ENCODE data around the gene PLA2G4D. TPM values are rescaled to one million over a fixed set of nuclear protein-coding genes. Genes with fewer than 3 reads are reported as not detected.

Gene PLA2G4D, protein sequence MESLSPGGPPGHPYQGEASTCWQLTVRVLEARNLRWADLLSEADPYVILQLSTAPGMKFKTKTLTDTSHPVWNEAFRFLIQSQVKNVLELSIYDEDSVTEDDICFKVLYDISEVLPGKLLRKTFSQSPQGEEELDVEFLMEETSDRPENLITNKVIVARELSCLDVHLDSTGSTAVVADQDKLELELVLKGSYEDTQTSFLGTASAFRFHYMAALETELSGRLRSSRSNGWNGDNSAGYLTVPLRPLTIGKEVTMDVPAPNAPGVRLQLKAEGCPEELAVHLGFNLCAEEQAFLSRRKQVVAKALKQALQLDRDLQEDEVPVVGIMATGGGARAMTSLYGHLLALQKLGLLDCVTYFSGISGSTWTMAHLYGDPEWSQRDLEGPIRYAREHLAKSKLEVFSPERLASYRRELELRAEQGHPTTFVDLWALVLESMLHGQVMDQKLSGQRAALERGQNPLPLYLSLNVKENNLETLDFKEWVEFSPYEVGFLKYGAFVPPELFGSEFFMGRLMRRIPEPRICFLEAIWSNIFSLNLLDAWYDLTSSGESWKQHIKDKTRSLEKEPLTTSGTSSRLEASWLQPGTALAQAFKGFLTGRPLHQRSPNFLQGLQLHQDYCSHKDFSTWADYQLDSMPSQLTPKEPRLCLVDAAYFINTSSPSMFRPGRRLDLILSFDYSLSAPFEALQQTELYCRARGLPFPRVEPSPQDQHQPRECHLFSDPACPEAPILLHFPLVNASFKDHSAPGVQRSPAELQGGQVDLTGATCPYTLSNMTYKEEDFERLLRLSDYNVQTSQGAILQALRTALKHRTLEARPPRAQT
- not detected in 2 replicates for total RNA-seq

DNA sequence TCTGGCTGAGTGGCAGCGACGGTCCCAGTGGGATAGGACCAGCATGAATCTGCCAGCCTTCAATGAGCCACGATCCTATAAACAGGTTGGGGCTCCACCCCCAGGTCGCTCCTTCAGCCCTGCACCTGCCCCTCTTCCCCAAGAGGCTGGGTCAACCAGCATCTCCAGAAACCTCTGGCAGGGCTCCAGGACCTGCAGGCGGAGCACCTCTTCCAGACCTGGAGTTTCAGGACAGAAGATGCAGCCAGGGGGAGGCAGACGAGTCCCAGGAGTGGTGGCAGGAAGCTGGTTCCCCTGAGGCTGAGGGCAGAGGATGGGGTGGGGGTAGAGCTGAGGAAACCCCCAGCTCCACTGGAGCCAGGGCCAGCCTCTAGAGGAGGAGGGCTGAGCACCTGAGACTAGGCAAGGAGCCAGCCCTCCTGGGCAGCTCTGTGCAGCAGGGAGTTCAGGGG is at the start of gene PLA2G4D:
PLA2G4D (minus strand) TSS at position 51 of the 452 bp plus-strand sequence. CDS start 103 bp downstream, outside the sequence.
- peaks cover 35% of the 10 kb centered on the region for H3K27me3 ChIP-seq (ENCODE audit: insufficient read depth, low read length)

DNA sequence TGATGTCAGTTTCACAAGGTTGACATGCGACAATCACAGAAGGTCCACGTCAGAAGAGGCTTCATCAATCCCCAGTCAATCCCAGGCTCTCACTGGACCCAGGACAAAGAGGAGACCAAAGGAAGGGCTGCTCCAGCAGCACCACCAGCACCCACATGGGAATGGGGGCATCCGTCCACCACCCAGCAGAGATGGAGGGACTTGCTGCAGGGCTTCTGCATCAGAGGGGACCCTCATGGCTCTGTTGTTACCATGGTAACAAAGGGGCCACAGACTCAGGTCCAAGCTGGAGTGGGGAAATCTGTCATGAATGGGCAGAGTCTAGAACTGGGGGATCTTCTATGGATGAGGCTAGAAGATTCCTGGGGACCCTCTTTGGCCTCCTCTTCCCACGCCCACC is 49.0 kb upstream of the PLA2G4D start:
- Histone ChIP-seq H3K27ac (ENCODE audit: low read depth, low read length) (no peak overlapping the region), H3K9me3 (ENCODE audit: low read depth, low read length) (no peaks in the 10 kb centered on the region), H3K36me3 (ENCODE audit: insufficient read depth, low read length) (no peaks in the 10 kb centered on the region), H3K4me3 (ENCODE audit: insufficient read depth, low read length) (no peak overlapping the region), H2AFZ (ENCODE audit: low read length) (no peak overlapping the region), H3K27me3 (ENCODE audit: insufficient read depth, low read length) (peaks cover 27% of the 10 kb centered on the region), H3K79me2 (ENCODE audit: insufficient read depth, low read length) (no peaks in the 10 kb centered on the region), H3K4me1 (ENCODE audit: insufficient read depth, low read length) (no peaks in the 10 kb centered on the region), H4K20me1 (ENCODE audit: insufficient read depth, low read length) (no peaks in the 10 kb centered on the region), H3K4me2 (ENCODE audit: insufficient read depth, low read length) (no peak overlapping the region)
- TF ChIP-seq, protein P1, sequence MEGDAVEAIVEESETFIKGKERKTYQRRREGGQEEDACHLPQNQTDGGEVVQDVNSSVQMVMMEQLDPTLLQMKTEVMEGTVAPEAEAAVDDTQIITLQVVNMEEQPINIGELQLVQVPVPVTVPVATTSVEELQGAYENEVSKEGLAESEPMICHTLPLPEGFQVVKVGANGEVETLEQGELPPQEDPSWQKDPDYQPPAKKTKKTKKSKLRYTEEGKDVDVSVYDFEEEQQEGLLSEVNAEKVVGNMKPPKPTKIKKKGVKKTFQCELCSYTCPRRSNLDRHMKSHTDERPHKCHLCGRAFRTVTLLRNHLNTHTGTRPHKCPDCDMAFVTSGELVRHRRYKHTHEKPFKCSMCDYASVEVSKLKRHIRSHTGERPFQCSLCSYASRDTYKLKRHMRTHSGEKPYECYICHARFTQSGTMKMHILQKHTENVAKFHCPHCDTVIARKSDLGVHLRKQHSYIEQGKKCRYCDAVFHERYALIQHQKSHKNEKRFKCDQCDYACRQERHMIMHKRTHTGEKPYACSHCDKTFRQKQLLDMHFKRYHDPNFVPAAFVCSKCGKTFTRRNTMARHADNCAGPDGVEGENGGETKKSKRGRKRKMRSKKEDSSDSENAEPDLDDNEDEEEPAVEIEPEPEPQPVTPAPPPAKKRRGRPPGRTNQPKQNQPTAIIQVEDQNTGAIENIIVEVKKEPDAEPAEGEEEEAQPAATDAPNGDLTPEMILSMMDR (IDR thresholded peaks at IDR 0.05; ENCODE audit: extremely low read depth, low read depth, low read length): no peak
- DNase-seq (ENCODE audit: insufficient read length, low spot score, missing footprints): peak; percentile 19

More for the DNA sequence above, at the start of gene PLA2G4D:
- H3K4me3 ChIP-seq (ENCODE audit: insufficient read depth, low read length): no peak within 1 kb of the TSS
- H3K4me2 ChIP-seq (ENCODE audit: insufficient read depth, low read length): no peak within 1 kb of the TSS
- no peaks in the 10 kb centered on the region for H3K36me3 ChIP-seq (ENCODE audit: insufficient read depth, low read length)
- H3K9me3 ChIP-seq (ENCODE audit: low read depth, low read length): no peaks in the 10 kb centered on the region
- TF ChIP-seq, protein P1 (IDR thresholded peaks at IDR 0.05; ENCODE audit: extremely low read depth, low read depth, low read length): no peak
- no peak for DNase-seq (ENCODE audit: insufficient read length, low spot score, missing footprints)
- no peaks in the 10 kb centered on the region for H3K79me2 ChIP-seq (ENCODE audit: insufficient read depth, low read length)
- H4K20me1 ChIP-seq (ENCODE audit: insufficient read depth, low read length): no peaks in the 10 kb centered on the region
- no peak within 1 kb of the TSS for H2AFZ ChIP-seq (ENCODE audit: low read length)
- no peaks in the 10 kb centered on the region for H3K4me1 ChIP-seq (ENCODE audit: insufficient read depth, low read length)
- H3K27ac ChIP-seq (ENCODE audit: low read depth, low read length): no peak within 1 kb of the TSS

DNA sequence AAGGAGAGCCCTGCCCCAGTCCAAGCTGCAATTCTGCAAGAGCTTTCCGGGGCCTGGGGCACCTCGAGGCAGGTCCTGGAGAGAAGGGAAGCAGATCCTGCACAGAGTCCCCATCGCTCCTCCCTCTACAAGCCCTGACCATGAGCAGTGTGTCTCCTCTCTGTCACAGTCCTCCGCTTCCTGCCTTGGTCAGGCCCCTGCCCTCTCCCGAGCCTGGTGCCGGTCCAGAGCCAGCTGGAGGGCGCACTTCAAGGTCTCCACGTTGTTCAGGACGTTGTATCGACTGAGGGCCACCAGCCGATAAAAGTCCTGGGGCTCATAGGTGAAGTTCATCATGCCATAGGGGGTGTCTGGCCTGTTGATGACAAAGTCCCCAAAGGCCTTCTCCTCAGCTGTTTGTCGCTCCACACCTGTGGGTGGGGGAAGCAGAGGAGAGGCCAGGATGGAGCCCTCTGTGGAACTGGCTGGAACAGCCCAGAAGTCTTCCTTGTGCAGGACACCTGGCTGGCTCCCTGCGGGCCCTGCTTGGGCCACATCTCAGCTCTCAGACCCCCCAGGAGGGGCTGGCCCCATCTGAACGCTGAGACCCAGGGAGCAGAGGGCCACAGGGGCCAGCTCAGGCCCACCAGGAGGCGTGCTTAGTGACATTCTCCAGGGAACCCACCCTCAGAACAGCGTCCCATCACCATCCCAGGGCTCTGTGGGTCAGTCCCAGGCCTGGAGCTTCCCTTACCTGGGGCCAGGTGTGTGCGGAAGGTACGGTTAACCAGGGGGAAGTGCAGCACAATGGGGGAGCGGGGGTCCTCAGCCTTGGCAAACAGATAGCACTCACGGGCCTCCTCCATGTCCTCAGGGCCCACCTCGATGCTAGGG is 47.7 kb upstream of the PLA2G4D start:
- peaks cover 28% of the 10 kb centered on the region for H3K27me3 ChIP-seq (ENCODE audit: insufficient read depth, low read length)
- H3K9me3 ChIP-seq (ENCODE audit: low read depth, low read length): no peaks in the 10 kb centered on the region
- no peak overlapping the region for H3K4me2 ChIP-seq (ENCODE audit: insufficient read depth, low read length)

More for the DNA sequence above, 47.7 kb upstream of the PLA2G4D start:
- Histone ChIP-seq H4K20me1 (ENCODE audit: insufficient read depth, low read length) (no peaks in the 10 kb centered on the region), H2AFZ (ENCODE audit: low read length) (no peak overlapping the region), H3K36me3 (ENCODE audit: insufficient read depth, low read length) (no peaks in the 10 kb centered on the region), H3K79me2 (ENCODE audit: insufficient read depth, low read length) (no peaks in the 10 kb centered on the region), H3K27ac (ENCODE audit: low read depth, low read length) (no peak overlapping the region), H3K4me1 (ENCODE audit: insufficient read depth, low read length) (no peaks in the 10 kb centered on the region), H3K4me3 (ENCODE audit: insufficient read depth, low read length) (no peak overlapping the region)
- TF ChIP-seq, protein P1 (IDR thresholded peaks at IDR 0.05; ENCODE audit: extremely low read depth, low read depth, low read length): no peak
- DNase-seq (ENCODE audit: insufficient read length, low spot score, missing footprints): peak; percentile 47
